RCC 7860 (cell line): Measurements from ENCODE around the gene ZBTB46.

ENCODE experiments used
- DNase-seq: peaks from one replicate; pipeline ENCODE4 v3.0.0-alpha.2; 2015; ENCODE audit warnings: low spot score
- FAIRE-seq: peaks from 2 replicates; lab custom pipeline; 2012; peaks lifted over from hg19 to GRCh38; lab: Jason Lieb, UNC

Gene ZBTB46

DNA sequence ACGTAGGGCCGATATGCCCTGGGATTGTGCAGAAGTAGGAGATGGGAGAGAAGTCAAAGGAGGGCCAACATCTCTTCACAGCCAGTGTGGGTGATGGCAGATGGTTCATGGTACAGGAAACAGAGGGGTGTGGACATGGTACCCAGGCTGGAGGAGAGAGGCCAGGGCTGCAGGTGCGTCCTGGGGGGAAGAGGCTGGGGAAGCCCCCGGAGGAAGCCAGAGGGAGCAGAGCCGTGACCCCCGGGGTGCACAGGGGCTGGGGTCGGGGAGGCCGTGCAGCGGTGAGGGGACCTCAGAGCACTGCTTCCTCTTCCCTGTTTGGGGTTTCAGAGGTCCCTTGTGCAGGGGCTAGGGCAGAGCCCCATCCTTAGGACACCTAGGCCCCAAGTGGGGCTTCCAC, 11.2 kb upstream of the ZBTB46 start:
- DNase-seq = no peak
- no peak for FAIRE-seq

DNA sequence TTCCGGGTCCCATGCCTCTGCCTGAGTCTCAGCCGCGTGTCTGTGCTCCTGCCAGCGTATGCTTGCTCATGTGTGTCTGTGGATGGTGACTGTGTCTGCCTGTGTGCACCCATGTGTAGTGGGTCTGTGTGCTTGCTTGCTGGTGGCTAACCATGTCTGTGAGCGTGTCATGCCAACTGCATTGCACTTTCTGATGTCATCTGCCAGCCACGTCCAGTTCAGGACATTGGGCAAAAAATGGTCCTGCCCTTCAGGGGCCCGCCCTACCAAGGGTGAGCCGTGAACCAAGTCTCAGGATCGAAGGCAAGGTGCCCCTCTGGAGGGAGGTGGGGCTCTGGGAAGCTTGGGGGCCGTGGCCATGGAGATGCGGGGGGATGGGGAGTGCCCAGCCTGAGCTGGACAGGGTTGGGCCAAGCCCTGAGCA, 9.4 kb upstream of the ZBTB46 start:
- peak; percentile 71 for DNase-seq
- FAIRE-seq = no peak

DNA sequence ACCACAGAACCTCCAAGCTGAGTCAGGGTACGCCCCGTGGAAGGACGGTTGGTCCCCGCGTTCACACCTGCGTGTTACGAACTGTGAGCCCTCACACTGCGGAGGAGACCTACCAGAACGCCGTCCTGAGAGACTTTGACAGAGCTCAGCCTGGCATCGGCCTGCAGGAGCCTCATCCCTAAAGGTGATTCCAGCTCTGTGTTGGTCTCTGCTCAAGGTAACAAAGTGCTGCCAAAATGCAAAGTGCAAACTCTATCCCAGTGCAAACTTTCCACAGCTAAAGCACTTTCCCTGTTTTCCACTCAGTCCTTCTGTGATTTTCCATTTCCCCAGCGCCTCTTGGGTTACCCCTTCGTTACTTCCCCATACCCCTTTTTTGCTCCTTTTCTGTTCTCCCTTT, 8.6 kb upstream of the ZBTB46 start:
- DNase-seq (no peak), FAIRE-seq (no peak)

DNA sequence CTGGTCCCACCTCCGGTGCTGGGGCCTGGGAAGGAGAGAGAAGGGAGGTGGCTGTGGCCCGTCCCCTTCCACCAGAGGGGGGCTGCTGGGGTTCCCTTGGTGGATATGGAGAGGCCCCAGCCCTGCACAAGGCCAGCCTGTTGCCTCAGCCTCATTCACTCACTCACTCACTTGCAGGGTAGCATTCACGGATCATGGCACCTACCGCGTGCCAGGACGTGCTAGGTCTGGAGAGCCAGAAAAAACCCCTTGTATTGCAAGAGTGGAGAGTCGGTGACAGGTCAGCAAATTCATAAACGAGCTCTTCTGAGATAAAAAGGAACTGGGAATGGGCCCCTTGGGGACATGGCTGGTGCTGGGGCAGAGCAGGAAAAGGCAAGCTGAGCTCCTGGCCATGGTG, 6.4 kb upstream of the ZBTB46 start:
- DNase-seq (no peak), FAIRE-seq (no peak)

DNA sequence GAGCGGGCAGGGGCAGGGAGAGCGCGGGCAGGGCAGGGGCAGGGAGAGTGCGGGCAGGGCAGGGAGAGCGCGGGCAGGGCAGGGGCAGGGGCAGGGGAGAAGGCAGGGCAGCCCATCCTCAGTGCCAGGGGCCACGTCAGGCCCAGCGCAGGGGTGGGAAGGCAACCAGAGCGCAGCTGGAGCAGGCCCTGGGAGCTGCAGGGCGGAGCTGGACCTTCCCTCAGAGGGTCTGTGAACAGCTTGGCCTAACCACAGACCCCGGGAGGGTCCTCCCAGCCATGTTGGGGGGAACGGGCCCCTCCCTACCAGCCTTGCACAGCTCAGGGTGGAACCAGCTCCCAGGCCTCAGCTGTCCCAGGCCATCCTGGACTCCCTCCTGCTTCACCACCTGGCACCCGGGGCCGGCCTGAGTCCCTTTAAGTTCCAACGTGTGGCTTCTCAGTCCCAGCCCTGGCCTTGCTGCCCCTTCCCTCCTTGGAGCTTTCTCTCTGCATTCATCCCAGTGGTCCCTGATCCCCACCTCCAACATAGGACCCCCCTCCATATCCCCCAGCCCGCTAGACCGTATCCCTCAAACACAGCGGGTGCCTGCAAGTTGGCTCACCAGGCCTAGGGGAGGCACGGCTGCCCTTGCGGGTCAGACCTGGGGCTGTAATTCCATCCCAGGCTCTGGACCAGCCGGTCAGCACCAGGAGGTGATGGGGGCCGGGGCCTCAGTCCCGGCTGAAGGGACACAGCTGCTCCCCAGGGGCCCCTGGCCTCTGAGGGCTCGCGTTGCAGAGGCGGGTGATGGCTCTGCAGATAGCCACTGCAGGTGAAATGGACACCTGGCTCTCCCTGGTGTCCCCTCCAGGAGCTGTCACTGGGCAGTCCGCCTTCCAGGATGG, 5.6 kb upstream of the ZBTB46 start:
- DNase-seq (no peak), FAIRE-seq (no peak)

DNA sequence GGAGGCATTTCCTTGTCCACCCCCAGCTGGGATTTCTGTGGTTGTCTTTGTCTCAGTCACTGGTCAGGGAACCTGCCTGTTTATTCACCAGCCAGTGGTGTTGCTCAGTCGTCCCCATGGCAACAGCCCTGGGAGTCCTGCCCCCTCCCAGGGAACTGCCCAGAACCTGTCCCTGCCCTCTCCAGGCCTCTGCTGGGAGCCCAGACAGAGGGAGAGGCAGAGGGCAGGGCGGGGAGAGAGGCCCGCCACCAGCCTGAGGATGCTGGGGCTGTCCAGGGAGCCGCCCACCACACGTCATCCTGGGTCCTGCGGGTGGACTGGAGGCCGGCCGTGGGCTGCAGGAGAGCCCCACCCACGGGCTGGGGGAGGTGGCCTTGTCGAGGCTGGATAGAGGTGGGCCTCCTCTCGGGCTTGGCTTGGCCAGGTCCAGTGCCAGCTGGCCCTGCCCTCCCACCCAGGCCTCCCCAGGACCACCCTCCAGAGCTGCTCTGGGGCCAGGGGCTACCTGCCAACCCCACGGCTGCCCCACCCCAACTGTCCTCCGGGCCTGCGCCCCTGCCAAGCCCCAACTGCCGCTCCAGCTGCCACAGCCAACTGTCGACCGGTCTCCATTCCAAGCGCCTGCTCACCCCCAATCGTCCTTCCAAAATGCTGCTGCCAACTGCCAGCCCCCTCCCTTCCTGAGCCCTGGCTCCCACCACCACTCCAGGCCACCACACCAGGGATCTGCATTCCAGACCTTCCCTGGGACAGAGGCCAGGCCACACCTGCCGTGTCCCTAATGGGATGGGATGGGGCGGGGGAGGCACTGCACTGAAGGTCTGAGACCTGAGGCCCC, 4.2 kb upstream of the ZBTB46 start:
- peak; percentile 97 for DNase-seq
- peak; percentile 86 for FAIRE-seq

DNA sequence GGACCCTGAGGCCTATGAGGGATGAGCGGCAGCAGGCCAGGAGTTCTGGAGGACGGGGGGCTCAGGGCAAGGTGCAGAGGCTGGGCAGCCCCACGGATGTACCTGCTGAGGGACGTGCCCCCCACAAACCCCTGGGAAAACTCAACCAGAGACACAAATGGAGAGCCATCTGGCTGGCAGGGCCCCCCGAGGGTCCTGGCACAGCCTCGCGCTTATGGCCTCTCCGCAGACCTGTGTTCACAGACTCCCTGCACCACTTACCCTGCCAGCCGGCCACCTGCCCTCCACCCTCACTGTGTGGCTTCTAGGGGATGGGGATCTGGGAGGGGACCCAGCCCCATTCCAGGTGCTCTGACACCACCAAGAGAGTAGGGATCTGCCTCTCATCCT, 3.4 kb upstream of the ZBTB46 start:
- DNase-seq (no peak), FAIRE-seq (no peak)

DNA sequence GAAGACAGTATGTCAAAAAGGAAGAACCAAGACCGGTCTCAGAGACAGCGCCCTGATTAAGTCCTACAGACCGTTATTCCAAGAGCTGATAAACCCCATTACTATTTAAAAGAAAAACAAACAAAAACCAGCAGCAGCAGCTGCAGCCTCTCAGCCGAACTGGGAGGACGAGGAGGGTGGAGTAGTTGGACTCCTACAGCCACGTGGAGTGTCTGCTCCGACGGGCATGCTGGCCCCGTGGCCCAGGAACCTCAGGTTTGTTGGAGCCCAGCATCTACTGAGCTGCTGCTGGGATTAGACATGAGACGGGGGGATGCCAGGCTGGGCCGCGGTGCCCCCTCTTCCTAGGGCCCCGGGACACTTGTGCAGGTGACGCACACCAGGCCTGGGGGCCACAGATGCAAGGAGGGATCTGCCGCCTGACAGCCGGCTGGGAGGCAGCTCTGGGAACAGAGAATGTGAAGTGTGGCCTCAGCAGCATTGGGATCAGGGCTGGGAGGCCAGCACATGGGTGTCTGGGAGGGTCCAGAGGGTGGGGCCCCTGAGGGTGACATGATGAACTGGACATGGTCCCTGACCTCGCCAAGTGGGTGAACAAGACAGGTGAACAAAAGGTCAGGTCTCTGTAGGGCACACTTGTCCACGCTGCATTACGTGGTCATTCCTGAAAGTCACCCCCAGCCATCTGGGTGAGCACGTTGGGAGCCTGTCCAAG, 2.9 kb upstream of the ZBTB46 start:
- FAIRE-seq (no peak), DNase-seq (no peak)

DNA sequence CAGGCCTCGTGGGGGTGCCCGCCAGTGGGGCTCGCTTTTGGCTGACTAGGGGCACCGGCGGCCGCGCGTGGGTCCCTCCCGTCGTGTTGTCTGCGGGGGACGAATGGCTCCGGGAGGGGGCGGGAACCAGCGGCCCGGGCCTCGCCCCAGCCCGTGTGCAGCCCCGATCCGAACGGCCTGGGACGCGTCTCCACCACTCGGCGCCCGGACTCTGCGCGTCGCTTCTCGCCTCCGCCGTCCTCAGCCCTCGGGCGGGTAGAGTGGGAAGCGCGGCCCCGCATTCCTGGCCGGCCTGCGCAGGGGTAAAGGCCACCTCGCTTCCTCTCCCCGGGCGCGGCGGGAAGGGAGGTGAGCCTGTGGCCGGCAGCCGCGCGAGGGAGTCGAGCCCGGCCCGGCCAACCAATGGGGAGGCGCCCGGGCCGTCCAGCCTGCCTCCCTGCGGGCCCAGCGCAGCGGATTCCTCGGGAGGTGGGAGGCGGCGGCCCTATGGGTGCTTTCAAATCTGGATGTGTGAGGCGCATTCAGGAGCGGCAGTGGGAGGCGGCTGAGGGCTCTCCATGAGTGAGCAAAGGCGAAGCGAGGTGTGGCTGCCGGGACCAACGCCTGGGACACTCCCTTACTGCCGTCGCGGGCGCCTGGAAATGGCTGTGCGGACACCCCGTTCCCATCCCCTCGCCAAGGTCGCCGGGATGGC, 1.1 kb upstream of the ZBTB46 start:
- no peak for DNase-seq
- no peak for FAIRE-seq

DNA sequence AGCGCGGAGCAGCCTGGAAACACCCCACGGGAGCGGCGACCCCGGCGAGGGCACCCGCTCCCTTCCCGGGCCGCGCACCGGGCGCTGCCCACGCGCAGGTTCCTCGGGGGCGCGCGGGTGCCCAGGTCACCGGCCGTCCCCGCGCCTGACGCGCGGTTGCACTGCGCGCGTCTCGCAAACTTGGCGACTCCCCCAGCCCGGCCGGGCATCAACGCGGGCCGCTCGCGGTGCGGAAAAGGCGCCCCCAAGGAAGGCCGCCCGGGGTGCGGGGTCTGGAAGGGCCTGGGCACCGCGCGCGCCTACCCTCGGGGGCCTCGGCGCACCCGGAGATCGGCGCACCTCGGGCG, 555 bp upstream of the ZBTB46 start:
- DNase-seq (no peak), FAIRE-seq (no peak)

DNA sequence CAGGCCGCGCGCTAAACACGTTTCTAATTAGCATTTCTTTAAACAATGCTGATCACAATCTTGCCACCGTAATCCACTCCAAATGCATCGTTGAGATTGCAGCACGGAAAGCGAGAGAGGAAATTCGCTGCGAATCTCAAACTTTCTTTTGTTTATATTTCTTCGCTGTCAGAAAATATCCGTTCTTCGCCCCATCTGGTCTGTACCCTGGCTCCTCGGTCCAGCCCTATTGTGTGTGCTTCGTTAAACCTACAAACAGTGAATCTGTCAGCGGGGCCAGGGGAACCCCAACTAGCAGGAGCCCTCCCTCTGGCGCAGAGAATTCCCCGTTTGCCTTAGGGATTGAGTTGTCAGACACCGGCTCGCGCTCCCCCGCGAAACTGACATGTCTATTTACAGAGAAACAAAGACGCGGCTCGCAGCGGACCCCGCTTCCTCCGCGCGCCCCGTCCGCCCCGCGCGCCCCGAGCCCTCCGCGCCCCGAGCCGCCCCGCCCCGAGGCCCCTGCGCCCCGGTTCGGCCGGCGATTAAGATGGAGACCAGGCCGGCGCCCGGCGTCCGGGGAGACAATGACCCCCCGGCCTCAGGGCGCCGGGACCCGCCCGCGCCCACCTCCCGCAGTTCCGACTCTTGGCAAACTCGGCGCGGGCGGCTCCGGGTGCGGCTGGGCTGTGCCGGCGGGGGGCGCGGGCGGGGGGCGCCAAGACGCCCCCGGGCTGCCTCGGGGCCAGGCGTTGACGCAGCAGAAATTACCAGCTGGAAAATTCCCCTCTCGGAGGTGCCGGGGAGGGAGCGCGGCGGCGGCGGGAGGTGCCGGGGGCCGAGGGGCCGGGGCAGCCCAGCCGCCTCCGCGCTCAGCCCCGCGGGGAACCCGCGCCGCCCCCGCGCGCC, 874 bp downstream of the ZBTB46 start:
- no peak for FAIRE-seq
- DNase-seq = no peak

DNA sequence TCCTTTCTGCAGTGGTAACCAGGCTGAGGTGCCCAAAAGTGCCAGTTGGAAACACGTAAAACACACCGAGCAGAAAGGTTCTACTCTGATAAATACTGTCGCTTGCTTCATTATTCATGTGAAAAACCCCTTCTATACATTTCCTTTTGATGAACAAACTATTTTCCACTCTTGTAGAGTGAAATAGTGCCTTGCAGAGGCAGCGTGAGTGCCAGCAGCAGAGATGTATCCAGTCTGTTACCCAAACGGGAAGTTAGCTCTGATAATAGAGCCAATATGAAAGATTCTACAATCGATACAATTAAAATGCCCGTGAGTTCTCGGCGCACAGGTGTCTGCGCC, 1.5 kb downstream of the ZBTB46 start:
- FAIRE-seq = no peak
- no peak for DNase-seq

DNA sequence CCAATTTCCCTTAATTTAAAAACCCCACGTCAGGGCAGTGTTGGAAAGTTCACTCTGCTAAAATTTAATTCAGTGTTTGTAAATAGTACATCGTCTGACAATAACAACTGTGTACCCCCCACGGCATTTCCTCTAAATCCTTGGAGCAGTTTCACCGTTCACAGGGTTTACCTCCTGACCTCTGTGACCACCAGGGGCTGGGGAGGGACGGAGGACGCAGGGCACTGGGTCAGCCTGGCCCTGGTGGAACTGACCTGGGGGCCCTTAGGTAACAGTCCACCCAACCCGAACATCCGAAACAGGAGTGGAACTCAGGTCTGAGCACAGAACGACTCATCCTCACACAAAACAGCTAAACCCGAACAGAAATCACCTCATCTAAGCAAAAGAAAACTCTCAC, 2.1 kb downstream of the ZBTB46 start:
- DNase-seq (no peak), FAIRE-seq (no peak)

DNA sequence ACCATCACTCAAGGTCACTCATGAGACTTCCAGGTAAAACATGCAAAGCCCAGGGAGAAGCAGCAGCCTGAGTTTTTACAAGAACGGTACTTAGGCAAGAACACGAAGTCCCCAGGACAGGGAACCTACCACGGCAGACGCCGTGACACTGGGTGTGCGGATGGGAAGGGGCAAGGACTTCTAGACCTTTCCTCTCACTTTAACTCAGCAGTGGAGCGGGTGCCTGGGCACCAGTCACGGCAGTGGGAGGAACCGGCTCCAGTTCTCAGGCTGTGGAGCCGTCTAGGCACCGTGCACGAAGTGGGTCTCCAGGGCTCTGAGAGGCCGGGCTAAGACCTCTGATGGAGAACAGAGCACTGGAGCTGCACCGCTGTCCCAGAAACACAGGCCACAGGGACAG, 2.5 kb downstream of the ZBTB46 start:
- DNase-seq (no peak), FAIRE-seq (no peak)

DNA sequence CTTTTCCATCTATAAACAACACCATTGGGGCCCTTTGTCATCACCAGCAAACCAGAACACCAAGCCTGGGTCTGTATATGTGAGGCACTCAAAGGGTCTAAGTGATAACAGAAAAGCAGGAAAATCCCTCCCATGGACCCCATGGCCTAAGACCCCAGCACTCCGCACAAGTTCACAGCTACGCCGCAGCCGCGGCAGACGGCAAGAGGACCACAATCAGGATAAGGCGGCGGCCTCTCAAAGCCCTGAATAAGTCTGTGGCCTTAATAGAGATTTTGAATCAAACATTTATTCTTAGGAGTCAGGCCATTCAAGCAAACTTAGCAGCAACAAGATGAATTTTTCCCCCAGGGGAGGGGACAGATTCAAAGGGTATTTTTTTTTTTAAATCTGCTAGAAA, 2.9 kb downstream of the ZBTB46 start:
- FAIRE-seq (no peak), DNase-seq (no peak)

DNA sequence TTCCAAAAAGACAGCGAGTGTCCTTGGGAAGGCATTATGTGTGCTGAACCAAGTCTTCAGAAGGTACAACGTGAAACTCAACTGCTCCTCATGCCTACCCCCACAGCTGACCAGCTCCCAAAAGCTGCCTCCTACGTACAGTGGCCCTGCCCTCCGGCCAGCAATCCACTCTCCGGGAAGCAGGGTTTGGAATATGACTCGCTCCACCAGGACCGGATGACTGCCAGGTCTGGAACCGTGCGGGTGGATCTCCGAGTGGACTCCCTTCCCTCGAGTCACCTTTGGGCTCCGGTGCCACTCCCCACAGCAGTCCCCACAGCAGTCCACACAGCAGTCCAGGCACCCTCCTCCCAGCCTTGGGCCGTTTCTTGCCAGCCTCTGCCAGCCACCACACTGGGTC, 4.3 kb downstream of the ZBTB46 start:
- DNase-seq (peak; percentile 10), FAIRE-seq (no peak)

DNA sequence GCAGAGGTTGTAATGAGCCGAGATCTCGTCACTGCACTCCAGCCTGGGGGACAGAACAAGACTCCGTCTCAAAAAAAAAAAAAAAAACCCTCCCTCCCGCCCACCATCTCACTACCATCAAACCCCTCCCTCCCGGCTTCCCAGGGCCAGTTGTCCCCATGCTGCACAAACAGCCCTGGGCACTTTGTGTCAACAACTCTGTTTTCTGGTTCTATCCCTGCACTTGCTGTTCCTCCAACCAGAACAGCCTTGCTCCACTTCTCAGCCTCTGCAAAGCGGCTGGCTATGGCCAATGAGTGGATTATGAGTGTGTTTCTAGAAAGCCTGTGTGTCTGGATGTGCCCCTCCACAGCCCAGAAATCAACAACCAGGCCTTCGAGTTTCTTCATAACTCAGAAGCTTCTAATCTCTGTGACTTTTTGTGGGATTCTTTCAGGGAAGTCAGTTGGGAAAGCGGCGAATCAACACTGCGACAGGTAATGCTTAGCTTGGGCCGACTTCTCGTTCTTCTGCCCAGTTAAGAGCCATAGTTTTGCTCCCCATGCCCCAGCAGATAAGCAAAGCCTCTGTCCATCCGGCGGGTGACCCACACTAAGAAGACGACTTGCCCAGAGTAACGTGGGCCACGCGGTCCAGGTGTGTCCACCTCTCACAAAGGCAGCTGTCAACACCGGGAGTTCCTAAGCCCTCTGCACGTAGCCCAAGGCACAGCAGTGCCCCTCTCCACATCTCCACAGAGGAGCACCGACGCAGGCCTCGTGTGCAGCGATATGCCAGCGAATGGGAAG, 5.5 kb downstream of the ZBTB46 start:
- no peak for FAIRE-seq
- no peak for DNase-seq

DNA sequence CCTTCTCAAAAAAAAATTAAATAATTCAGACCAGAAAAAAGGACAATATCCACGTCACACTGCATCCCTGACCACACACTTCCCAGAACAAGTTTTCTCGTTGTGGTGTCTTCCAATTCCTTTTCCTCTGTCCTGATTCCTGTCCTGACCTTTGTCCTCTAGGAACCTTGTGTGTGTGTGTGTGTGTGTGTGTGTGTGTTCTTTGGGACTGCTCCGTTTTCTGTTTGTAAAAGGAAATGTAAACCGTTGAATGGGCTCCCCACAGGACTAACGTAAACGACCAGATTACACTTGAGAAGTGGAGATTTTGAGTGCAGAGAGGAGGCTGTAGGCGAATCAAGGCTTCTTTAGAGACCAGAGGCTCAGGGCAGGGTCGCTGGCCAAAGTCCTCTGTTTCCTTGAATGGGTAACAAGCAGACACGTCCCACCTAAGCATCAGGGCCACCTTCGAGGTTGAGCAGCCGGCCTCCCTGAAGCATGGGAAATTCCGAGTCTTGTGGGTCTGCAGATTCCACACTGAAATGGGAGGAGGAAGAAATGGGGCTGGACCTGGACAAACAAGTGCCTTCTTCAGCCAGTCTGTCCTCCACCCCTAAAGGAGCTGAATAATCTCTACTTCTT, 7.3 kb downstream of the ZBTB46 start:
- no peak for DNase-seq
- FAIRE-seq = no peak

DNA sequence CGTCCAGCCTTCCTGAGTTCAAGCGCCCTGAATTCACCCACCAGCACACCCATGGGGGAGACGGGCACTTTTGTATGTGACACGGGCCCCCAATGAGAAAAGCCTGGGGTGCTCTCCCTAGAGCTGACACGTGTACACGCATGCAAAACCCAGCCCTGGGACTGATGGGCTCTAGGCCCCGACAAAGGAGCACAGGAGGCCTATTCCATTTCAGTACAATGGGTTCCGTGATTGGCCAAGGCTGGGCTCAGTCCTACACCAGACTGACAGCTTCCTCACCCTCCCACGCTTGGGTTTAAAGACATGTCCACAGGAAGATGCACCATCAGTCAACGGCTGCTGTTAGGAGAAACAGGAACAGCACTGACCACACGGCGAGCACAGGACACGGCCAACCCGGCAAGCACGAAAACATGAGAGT, 8.8 kb downstream of the ZBTB46 start:
- DNase-seq (no peak), FAIRE-seq (no peak)
